Nephron (organoid): Measurements from ENCODE around the gene PAGE4.

Source experiments
- H3K27ac Mint-ChIP-seq, 3 experiments: 2 replicates each; pipeline ENCODE4 v1.8.0; 2020; ENCODE audit warnings: mixed read lengths in 3 of 3, mild to moderate bottlenecking in 2 of 3, moderate library complexity in 1 of 3
- H3K27me3 Mint-ChIP-seq: 2 replicates; pipeline ENCODE4 v1.8.0; 2021; ENCODE audit warnings: low read depth, mild to moderate bottlenecking, moderate library complexity, mixed read lengths
- H3K36me3 Mint-ChIP-seq: 2 replicates; pipeline ENCODE4 v1.8.0; 2020; ENCODE audit warnings: low read depth, mixed read lengths
- H3K4me1 Mint-ChIP-seq: 2 replicates; pipeline ENCODE4 v1.8.0; 2020; ENCODE audit warnings: mixed read lengths
- H3K4me3 Mint-ChIP-seq, 3 experiments: 2 replicates each; pipeline ENCODE4 v1.8.0; 2020; ENCODE audit warnings: mild to moderate bottlenecking in 3 of 3, mixed read lengths in 3 of 3, moderate library complexity in 2 of 3
- H3K9me3 Mint-ChIP-seq: 2 replicates; pipeline ENCODE4 v1.8.0; 2020; ENCODE audit warnings: mixed read lengths
- TF ChIP-seq, protein P1 (sequence below), 3 experiments: fragments of 200-600 bp; sonication (generic); IDR thresholded peaks; one replicate each; pipeline ENCODE4 v1.5.0; 2021; ENCODE audit warnings: antibody characterized with exemption in 3 of 3; ENCODE audit not compliant: unreplicated experiment in 3 of 3

Gene PAGE4

DNA sequence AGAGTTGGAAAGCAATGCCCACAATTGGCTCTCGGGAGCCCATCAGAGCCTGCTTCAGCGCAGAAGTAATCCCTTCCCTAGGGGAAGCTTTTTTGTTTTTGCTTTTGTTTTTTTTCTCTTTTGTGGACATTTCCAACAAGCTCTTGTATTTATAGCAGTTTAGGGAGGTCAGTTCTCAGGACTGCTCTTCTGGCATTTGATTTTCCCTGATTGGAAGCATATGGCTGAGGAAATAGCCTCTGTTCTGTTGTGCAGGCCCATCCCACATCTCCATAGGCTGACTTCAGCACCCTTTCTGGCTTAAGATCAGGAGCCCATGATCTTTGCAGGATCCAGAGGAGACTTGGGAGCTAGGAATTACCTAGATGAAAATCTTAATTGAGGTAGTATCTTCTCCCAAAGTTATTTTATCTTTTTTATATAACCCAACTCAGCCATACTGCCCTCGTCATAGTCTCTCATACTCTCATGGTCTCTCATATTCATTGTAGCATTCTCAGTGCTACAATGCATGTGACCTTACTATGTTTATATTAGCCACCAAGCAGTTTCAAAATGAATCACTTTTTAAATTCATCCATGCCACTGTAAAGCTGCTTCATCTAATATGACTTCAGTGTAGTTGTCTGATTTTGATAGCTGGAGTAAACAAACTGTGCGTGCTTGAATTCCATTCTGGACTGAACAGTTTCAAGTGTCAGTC, 16.7 kb downstream of the PAGE4 start:
- Mint-ChIP-seq H3K27me3 (no peaks in the 10 kb centered on the region), H3K4me1 (peaks cover 21% of the 10 kb centered on the region), H3K4me3 (no peak overlapping the region), H3K9me3 (peaks cover 6% of the 10 kb centered on the region), H3K36me3 (no peaks in the 10 kb centered on the region), H3K27ac (peak overlapping the region; percentile 63 to 93 (median 89))
- TF ChIP-seq, protein P1, sequence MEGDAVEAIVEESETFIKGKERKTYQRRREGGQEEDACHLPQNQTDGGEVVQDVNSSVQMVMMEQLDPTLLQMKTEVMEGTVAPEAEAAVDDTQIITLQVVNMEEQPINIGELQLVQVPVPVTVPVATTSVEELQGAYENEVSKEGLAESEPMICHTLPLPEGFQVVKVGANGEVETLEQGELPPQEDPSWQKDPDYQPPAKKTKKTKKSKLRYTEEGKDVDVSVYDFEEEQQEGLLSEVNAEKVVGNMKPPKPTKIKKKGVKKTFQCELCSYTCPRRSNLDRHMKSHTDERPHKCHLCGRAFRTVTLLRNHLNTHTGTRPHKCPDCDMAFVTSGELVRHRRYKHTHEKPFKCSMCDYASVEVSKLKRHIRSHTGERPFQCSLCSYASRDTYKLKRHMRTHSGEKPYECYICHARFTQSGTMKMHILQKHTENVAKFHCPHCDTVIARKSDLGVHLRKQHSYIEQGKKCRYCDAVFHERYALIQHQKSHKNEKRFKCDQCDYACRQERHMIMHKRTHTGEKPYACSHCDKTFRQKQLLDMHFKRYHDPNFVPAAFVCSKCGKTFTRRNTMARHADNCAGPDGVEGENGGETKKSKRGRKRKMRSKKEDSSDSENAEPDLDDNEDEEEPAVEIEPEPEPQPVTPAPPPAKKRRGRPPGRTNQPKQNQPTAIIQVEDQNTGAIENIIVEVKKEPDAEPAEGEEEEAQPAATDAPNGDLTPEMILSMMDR (IDR thresholded peaks at IDR 0.05; ENCODE audit: unreplicated experiment in 3 of 3): no peak

GRCh38 chrX:49846522-49846921, 17.4 kb downstream of the PAGE4 start:
- no peaks in the 10 kb centered on the region for H3K27me3 Mint-ChIP-seq
- peak overlapping the region; percentile 63 to 93 (median 89) for H3K27ac Mint-ChIP-seq
- peaks cover 21% of the 10 kb centered on the region for H3K4me1 Mint-ChIP-seq

DNA sequence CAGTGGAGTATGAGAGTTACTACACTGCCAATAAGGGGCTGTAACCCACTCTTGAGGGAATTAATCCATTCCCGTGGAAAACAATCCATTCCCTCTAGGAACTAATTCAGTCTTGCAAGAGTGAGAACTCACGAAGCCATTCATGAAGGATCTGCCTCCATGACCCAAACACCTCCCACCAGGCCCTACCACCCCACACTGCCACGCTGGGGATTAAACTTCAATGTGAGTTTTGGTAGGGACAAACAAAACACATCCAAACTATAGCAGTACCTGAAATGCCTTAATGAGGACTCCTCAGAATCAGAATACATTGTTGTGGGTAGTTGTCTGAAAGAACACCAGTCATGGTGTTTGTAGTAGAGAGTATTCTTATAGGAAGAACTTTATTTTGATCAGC, 19.2 kb downstream of the PAGE4 start:
- Mint-ChIP-seq H3K4me1 (peaks cover 21% of the 10 kb centered on the region), H3K36me3 (no peaks in the 10 kb centered on the region), H3K27me3 (peaks cover 4% of the 10 kb centered on the region), H3K9me3 (peaks cover 6% of the 10 kb centered on the region), H3K4me3 (no peak overlapping the region), H3K27ac (no peak overlapping the region)
- TF ChIP-seq, protein P1 (IDR thresholded peaks at IDR 0.05; ENCODE audit: unreplicated experiment in 3 of 3): no peak

More at GRCh38 chrX:49846522-49846921, 17.4 kb downstream of the PAGE4 start:
- Mint-ChIP-seq H3K9me3 (peaks cover 6% of the 10 kb centered on the region), H3K36me3 (no peaks in the 10 kb centered on the region), H3K4me3 (no peak overlapping the region)
- TF ChIP-seq, protein P1 (IDR thresholded peaks at IDR 0.05; ENCODE audit: unreplicated experiment in 3 of 3): no peak

- no peak overlapping the region for H3K27ac Mint-ChIP-seq
- H3K4me1 Mint-ChIP-seq: peaks cover 16% of the 10 kb centered on the region
- peaks cover 4% of the 10 kb centered on the region for H3K27me3 Mint-ChIP-seq
- peaks cover 9% of the 10 kb centered on the region for H3K9me3 Mint-ChIP-seq
- TF ChIP-seq, protein P1 (IDR thresholded peaks at IDR 0.05; ENCODE audit: unreplicated experiment in 3 of 3): no peak
- no peaks in the 10 kb centered on the region for H3K36me3 Mint-ChIP-seq
- no peak overlapping the region for H3K4me3 Mint-ChIP-seq
These were observed 20.9 kb downstream of the PAGE4 start for GRCh38 chrX:49850028-49850427.

DNA sequence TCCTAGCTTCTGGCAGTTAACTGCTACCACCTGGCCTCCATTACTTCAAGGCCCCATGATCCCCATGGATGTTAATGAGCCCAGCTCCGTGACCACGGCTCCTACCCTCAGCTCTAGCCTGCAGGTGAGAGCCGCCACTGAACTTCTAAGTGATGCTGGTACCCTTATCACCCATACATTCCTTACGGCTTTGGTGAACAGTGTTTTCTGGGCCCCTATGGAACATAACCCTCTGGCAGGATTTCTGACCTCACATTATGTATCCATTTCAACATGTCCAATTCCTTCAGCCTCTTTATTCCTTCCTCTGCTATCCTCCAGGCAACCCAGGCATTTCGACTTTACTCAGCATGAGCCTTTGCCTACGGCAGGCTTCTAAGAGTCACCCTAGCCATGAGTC, 24.6 kb downstream of the PAGE4 start:
- no peaks in the 10 kb centered on the region for H3K4me1 Mint-ChIP-seq
- H3K9me3 Mint-ChIP-seq: peaks cover 10% of the 10 kb centered on the region
- H3K36me3 Mint-ChIP-seq: no peaks in the 10 kb centered on the region
- no peak overlapping the region for H3K27ac Mint-ChIP-seq
- no peak overlapping the region for H3K4me3 Mint-ChIP-seq
- TF ChIP-seq, protein P1 (IDR thresholded peaks at IDR 0.05; ENCODE audit: unreplicated experiment in 3 of 3): no peak
- peaks cover 8% of the 10 kb centered on the region for H3K27me3 Mint-ChIP-seq

DNA sequence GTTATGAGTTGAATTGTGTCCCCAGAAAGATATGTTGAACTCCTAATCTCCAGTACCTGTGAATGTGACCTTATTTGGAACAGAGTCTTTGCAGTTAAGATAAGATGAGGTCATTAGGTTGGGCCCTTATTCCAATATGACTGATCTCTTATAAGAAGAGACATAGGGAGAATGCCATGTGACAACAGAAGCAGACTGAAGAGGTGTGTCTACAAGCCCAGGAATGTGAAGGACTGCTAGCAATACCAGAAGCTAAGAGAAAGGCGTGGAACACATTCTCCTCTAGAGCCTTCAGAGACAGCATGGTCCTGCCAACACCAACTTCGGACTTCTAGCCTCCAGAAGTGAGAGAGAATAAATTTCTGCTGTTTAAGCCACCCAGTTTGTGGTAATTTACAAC, 27.7 kb downstream of the PAGE4 start:
- no peak overlapping the region for H3K27ac Mint-ChIP-seq
- H3K36me3 Mint-ChIP-seq: no peaks in the 10 kb centered on the region
- peaks cover 6% of the 10 kb centered on the region for H3K27me3 Mint-ChIP-seq
- TF ChIP-seq, protein P1 (IDR thresholded peaks at IDR 0.05; ENCODE audit: unreplicated experiment in 3 of 3): no peak
- H3K4me1 Mint-ChIP-seq: no peaks in the 10 kb centered on the region
- H3K9me3 Mint-ChIP-seq: peaks cover 7% of the 10 kb centered on the region
- no peak overlapping the region for H3K4me3 Mint-ChIP-seq
